ENCODE data around the gene ZC3H15.
"Not testable (repeated sequence)": the region's sequence is repeated elsewhere in the genome, so short reads cannot be mapped to it uniquely, and the experiment has no call there.

- TF ChIP-seq EZH2 (IDR thresholded peaks at IDR 0.05; ENCODE audit: low read depth, unreplicated experiment); CTCF (conservative IDR thresholded peaks at IDR 0.05; ENCODE audit: low read depth in 2 of 2); CREB1 (CRISPR knock-in tag; IDR thresholded peaks at IDR 0.05; ENCODE audit: low read depth): not testable (repeated sequence)
Measured at GRCh38 chr2:186439673-186440095, 46.4 kb upstream of the ZC3H15 start.

All from GM23338 (cell line).